GM12892 (cell line): Measurements from ENCODE around the gene SMAD6.

Experiments
- POLR2A ChIP-seq: IDR thresholded peaks from 2 replicates; pipeline ENCODE4 v1.6.1; 2011; ENCODE audit warnings: low read depth, low read length, control low read depth
- TAF1 ChIP-seq: IDR thresholded peaks from 2 replicates; pipeline ENCODE4 v1.6.1; 2011; ENCODE audit warnings: low read depth, mild to moderate bottlenecking, control low read depth, low read length, borderline replicate concordance

DNA sequence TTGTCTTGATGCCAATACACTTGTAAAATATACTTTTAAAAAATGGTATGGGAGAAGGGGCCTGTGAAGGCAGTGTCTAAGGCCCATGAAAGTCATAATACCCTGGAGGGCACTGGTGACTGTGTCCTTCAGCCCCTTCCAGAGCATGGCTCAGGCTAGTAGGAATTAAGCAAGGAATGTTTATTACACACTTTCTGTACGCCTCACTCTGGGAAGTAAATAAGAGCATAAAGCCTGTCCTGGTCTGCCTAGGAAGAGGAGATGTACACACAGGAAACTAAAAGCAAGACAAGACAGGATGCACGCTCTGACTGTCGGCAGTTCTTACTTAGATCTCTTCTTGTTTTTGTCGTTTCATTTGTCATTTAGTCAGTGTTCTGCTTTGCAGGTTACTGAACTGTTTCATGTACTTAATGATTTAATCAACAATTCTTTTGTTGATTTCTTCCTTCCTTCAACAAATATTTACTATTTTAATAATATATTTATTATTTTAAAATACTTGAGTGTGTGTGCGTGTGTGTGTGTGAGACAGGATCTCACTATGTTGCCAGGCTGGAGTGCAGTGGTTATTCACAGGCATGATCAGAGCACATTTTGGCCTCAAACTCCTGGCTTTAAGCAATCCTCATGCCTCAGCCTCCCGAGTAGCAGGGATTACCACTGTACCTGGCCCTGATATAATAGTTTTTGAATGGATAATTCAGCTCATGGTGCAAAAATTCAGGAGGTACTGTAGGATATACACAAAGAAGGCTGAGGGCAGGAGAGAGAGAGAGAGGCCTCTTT, 9.0 kb upstream of the SMAD6 start:
- TF ChIP-seq POLR2A, result no peak
- TF ChIP-seq TAF1, result no peak
